Measurements from ENCODE around the gene NES. TPM values are rescaled to one million over a fixed set of nuclear protein-coding genes. Genes with fewer than 3 reads are reported as not detected.

NES gene, protein sequence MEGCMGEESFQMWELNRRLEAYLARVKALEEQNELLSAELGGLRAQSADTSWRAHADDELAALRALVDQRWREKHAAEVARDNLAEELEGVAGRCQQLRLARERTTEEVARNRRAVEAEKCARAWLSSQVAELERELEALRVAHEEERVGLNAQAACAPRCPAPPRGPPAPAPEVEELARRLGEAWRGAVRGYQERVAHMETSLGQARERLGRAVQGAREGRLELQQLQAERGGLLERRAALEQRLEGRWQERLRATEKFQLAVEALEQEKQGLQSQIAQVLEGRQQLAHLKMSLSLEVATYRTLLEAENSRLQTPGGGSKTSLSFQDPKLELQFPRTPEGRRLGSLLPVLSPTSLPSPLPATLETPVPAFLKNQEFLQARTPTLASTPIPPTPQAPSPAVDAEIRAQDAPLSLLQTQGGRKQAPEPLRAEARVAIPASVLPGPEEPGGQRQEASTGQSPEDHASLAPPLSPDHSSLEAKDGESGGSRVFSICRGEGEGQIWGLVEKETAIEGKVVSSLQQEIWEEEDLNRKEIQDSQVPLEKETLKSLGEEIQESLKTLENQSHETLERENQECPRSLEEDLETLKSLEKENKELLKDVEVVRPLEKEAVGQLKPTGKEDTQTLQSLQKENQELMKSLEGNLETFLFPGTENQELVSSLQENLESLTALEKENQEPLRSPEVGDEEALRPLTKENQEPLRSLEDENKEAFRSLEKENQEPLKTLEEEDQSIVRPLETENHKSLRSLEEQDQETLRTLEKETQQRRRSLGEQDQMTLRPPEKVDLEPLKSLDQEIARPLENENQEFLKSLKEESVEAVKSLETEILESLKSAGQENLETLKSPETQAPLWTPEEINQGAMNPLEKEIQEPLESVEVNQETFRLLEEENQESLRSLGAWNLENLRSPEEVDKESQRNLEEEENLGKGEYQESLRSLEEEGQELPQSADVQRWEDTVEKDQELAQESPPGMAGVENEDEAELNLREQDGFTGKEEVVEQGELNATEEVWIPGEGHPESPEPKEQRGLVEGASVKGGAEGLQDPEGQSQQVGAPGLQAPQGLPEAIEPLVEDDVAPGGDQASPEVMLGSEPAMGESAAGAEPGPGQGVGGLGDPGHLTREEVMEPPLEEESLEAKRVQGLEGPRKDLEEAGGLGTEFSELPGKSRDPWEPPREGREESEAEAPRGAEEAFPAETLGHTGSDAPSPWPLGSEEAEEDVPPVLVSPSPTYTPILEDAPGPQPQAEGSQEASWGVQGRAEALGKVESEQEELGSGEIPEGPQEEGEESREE (N-terminal part only)
- total RNA-seq: 100 to 1,000 TPM in 1 of 4 donors, 10 to 100 TPM in 3; 40.5 to 581 (median 80.2) TPM
- polyA plus RNA-seq: 10 to 100 TPM; 12.3 to 23.8 (median 17.2) TPM
- long read RNA-seq, donor 1, full-length matches to known transcripts: 13 of 33 reads
- long read RNA-seq, donor 1, partial matches to known transcripts: 1 of 33 reads
- long read RNA-seq, donor 1, other reads (novel, unspliced or antisense): 19 of 33 reads
- long read RNA-seq, donor 2, full-length matches to known transcripts: 7 of 19 reads
- long read RNA-seq, donor 2, partial matches to known transcripts: 0 of 19 reads
- long read RNA-seq, donor 2, other reads (novel, unspliced or antisense): 12 of 19 reads

DNA sequence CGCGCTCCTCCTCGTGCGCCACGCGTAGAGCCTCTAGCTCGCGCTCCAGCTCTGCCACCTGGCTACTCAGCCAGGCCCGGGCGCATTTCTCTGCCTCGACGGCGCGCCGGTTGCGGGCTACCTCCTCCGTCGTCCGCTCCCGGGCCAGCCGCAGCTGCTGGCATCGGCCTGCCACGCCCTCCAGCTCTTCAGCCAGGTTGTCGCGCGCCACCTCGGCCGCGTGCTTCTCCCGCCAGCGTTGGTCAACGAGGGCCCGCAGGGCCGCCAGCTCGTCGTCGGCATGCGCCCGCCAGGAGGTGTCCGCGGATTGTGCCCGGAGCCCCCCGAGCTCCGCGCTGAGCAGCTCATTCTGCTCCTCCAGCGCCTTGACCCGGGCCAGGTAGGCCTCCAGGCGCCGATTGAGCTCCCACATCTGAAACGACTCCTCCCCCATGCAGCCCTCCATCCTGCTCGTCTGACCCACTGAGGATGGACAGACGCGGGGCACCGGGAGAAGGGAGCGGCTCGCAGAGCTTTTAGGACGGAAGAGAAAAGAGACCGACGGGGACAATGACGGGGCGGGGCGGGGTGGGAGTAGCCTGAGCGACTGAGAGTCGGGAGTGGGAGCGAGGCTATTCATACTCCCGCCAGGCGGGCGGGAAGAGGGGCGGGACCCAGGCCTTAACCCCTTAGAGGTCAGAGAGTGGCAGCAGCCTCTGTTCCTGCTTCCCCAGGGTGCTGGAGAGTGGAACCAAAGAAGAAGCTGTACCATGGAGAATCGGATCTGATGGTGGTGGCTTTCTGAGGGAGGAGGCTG lies at the start of gene NES:
TSS of gene NES (minus strand) at position 588 of the 796 bp plus-strand sequence. CDS start at position 445, 143 bp downstream.
- 2 to 3% (median 3%) methylated on average over 53 to 70 of the region's 70 CpGs for WGBS, 3 donors
- peaks cover 0 to 9% (median 2%) of the 10 kb centered on the region in 3 donors for H3K27me3 ChIP-seq (ENCODE audit: insufficient read depth in 3 of 3, low read length in 2 of 3)
- H3K9me3 ChIP-seq: no peaks in the 10 kb centered on the region
- H3K4me3 ChIP-seq: peak within 1 kb of the TSS; percentile 74
- intact Hi-C loops (cut with DNase I): loop anchor here in 1 of 2 donors (1.0 kb wide), 1 partner anchor 10 kb away; no protein-coding TSS in a partner anchor
- DNase-seq (peak; percentile 81 to 85), ATAC-seq (peak; percentile 75 to 87 (median 84))
- H3K4me1 ChIP-seq: peaks cover 37% of the 10 kb centered on the region
- H3K27ac ChIP-seq: peak within 1 kb of the TSS; percentile 80
- TF ChIP-seq, protein P1, sequence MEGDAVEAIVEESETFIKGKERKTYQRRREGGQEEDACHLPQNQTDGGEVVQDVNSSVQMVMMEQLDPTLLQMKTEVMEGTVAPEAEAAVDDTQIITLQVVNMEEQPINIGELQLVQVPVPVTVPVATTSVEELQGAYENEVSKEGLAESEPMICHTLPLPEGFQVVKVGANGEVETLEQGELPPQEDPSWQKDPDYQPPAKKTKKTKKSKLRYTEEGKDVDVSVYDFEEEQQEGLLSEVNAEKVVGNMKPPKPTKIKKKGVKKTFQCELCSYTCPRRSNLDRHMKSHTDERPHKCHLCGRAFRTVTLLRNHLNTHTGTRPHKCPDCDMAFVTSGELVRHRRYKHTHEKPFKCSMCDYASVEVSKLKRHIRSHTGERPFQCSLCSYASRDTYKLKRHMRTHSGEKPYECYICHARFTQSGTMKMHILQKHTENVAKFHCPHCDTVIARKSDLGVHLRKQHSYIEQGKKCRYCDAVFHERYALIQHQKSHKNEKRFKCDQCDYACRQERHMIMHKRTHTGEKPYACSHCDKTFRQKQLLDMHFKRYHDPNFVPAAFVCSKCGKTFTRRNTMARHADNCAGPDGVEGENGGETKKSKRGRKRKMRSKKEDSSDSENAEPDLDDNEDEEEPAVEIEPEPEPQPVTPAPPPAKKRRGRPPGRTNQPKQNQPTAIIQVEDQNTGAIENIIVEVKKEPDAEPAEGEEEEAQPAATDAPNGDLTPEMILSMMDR (IDR thresholded peaks at IDR 0.05): no peak
- H3K36me3 ChIP-seq (ENCODE audit: insufficient read depth in 1 of 2, low read depth in 1 of 2): peaks cover 0 to 22% of the 10 kb centered on the region in 2 donors

DNA sequence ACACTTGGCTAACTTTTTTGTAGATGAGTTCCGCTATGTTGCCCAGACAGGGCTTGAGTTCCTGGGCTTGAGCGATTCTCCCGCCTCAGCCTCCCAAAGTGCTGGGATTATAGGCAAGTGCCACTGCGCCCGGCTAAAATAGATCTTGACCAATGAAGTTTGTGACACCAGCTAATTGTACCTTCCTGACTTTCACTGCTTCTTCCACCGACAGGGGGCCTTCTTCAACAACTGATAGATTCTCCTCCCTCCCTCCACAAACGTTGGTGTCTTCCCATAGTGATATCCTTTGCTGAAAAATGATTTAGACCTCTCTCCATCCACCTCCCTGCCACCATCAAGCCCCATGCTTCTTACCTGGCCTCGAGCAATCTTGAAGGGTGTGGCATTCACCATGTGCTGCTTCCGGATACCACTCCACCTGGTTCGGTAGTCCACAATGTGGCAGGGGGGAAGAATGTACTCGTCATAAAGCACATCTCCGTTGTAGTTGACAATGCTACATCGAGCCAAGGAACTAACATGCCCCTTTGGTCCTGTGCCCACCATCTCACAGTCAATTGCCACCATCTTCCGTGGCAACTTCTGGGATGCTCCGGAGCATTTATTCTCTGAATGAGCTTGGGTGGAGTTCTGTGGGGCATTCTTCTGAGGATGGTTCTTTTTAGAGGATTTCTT lies 49.5 kb upstream of the NES start:
- TF ChIP-seq, protein P1 (IDR thresholded peaks at IDR 0.05): peak; percentile 42
- Histone ChIP-seq H3K27ac (peak overlapping the region; percentile 67), H3K4me3 (peak overlapping the region; percentile 80), H3K27me3 (ENCODE audit: insufficient read depth in 3 of 3, low read length in 2 of 3) (no peaks in the 10 kb centered on the region), H3K36me3 (ENCODE audit: insufficient read depth in 1 of 2, low read depth in 1 of 2) (peaks cover 7 to 49% of the 10 kb centered on the region in 2 donors), H3K4me1 (peaks cover 45% of the 10 kb centered on the region), H3K9me3 (no peaks in the 10 kb centered on the region)
- ATAC-seq (no peak), DNase-seq (no peak)
- intact Hi-C loops (cut with DNase I): loop anchor here (1.0 to 5.0 kb wide), 3 partner anchors 37 to 68 kb away; partner anchors contain the start of gene PRCC (in 1 of the 2)
- 42 to 50% (median 43%) methylated on average over 15 of the region's 15 CpGs for WGBS, 3 donors

DNA sequence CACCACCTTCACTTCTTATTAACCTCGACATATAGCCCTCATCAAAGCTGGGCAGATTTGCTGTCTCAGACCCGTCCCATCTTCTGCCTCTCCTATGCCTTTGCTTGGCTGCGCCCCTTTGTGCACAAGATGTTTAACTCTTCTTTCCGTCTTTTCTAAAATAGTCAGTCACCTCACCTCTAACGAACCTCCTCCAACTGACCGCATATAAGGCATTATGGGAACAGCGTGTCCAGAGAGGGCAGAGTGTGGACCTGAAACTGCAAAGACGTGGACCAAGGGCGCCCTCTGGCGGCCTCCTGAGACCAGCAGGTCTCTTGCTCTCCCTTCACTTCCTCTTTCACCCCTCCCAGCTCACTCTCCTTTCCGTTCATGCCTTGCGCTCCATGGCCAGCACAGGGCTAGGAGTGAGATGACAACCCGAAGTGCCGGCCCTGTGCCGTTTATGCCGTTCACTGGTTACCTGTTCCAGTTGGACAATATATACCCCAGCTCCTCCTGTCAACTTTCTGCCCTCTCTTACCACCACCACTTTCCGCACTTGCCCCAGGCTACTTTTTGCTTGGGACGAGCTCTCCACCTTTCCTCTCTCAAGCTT lies 48.6 kb upstream of the NES start:
- H3K27me3 ChIP-seq (ENCODE audit: insufficient read depth in 3 of 3, low read length in 2 of 3): no peaks in the 10 kb centered on the region
- TF ChIP-seq, protein P1 (IDR thresholded peaks at IDR 0.05): peak; percentile 96
- intact Hi-C loops (cut with DNase I): loop anchor here (1.0 to 5.0 kb wide), 4 partner anchors 35 to 67 kb away; partner anchors contain the start of gene PRCC (in 1 of the 2)
- peaks cover 45% of the 10 kb centered on the region for H3K4me1 ChIP-seq
- 11 to 14% (median 11%) methylated on average over 17 to 18 of the region's 18 CpGs for WGBS, 3 donors
- H3K27ac ChIP-seq: peak overlapping the region; percentile 67
- ATAC-seq: peak; percentile 73 to 78 (median 74)
- DNase-seq: peak; percentile 88 to 94
- H3K36me3 ChIP-seq (ENCODE audit: insufficient read depth in 1 of 2, low read depth in 1 of 2): peaks cover 7 to 51% of the 10 kb centered on the region in 2 donors
- H3K9me3 ChIP-seq: no peaks in the 10 kb centered on the region
- H3K4me3 ChIP-seq: peak overlapping the region; percentile 80
